Caki2 (cell line): Measurements from ENCODE around the gene NISCH. TPM values are rescaled to one million over a fixed set of nuclear protein-coding genes. Genes with fewer than 3 reads are reported as not detected.

Experiments used
- DNase-seq: peaks from one replicate; pipeline ENCODE4 v3.0.0-alpha.2; 2015; ENCODE audit warnings: low read depth
- in situ Hi-C: cut with HindIII; loops from 2 replicates; pipeline ENCODE4 v1.10.0; 2016; ENCODE audit warnings: low sequenced_read_pairs, low pct_unique_long_range_greater_than_20kb, mixed read lengths
- total RNA-seq: library from RNA; depleted of rRNA; stranded (reverse); fragments of >200 nt; shearing (Covaris generic); gene quantifications from 2 replicates; pipeline ENCODE4 v1.2.3, GENCODE V29; 2014; ENCODE audit warnings: low replicate concordance

Gene NISCH
- total RNA-seq, 1 experiment from 2014 or later, result 11.9 TPM

- in situ Hi-C loops, result no loop called here
Observed at GRCh38 chr3:52528586-52529375, 73.4 kb downstream of the NISCH start.

GRCh38 chr3:52529376-52530333 lies 74.3 kb downstream of the NISCH start:
- no peak for DNase-seq
- in situ Hi-C loops, result no loop called here

More at GRCh38 chr3:52528586-52529375, 73.4 kb downstream of the NISCH start:
- no peak for DNase-seq

GRCh38 chr3:52530918-52531826 lies 75.8 kb downstream of the NISCH start:
- DNase-seq, result no peak
- in situ Hi-C loops, result no loop called here

- no peak for DNase-seq
- in situ Hi-C loops, result no loop called here
Observed at GRCh38 chr3:52531860-52532516, 76.6 kb downstream of the NISCH start.

GRCh38 chr3:52532517-52532837 lies 77.1 kb downstream of the NISCH start:
- no peak for DNase-seq
- in situ Hi-C loops, result no loop called here

GRCh38 chr3:52532838-52533622 lies 77.6 kb downstream of the NISCH start:
- DNase-seq, result peak; percentile 7
- in situ Hi-C loops, result no loop called here

GRCh38 chr3:52533623-52534280 lies 78.3 kb downstream of the NISCH start, which contains the start of gene NT5DC2:
NT5DC2 (minus strand) TSS chr3:52533857; CDS start chr3:52533737, 120 bp downstream.
- in situ Hi-C loops, result no loop called here
- peak; percentile 52 for DNase-seq

GRCh38 chr3:52534281-52535183 lies 79.1 kb downstream of the NISCH start:
- DNase-seq, result no peak
- in situ Hi-C loops, result no loop called here

- in situ Hi-C loops, result no loop called here
- DNase-seq, result no peak
Observed at GRCh38 chr3:52535411-52536111, 80.2 kb downstream of the NISCH start.

- DNase-seq, result no peak
Observed at GRCh38 chr3:52536112-52536368, 80.6 kb downstream of the NISCH start.

GRCh38 chr3:52536369-52537164 lies 81.2 kb downstream of the NISCH start, which contains the start of gene UQCC5:
UQCC5 (plus strand) TSS chr3:52536605; CDS start chr3:52536756, 151 bp downstream.
- DNase-seq, result peak; percentile 97
- in situ Hi-C loops, result no loop called here

More at GRCh38 chr3:52536112-52536368, 80.6 kb downstream of the NISCH start:
- in situ Hi-C loops, result no loop called here

- in situ Hi-C loops, result no loop called here
- peak; percentile 12 for DNase-seq
Observed at GRCh38 chr3:52537165-52537620, 81.8 kb downstream of the NISCH start.

GRCh38 chr3:52537726-52538421 lies 82.5 kb downstream of the NISCH start:
- in situ Hi-C loops, result no loop called here
- no peak for DNase-seq
